ENCODE measurements around the gene MKI67.

DNA sequence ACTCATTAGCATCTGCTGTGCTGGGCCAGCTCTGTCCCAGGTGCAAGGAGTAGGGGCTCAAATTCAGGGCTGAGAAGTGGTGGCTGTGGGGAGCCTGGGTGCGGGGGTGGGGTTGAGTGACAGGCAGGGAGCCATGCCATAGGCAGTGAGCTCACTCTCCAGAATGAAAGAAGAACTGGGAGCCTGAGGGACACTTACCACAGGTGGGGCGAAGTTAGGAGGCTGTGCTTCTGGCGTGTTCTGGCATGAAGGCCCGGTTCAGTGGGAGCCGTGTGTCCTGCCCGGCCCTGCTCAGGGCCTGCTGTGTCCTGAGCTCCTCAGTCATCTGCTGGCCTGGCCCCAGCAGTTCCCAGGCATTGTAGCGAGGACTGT lies 62.5 kb downstream of the MKI67 start:
- TF ChIP-seq, protein P1, sequence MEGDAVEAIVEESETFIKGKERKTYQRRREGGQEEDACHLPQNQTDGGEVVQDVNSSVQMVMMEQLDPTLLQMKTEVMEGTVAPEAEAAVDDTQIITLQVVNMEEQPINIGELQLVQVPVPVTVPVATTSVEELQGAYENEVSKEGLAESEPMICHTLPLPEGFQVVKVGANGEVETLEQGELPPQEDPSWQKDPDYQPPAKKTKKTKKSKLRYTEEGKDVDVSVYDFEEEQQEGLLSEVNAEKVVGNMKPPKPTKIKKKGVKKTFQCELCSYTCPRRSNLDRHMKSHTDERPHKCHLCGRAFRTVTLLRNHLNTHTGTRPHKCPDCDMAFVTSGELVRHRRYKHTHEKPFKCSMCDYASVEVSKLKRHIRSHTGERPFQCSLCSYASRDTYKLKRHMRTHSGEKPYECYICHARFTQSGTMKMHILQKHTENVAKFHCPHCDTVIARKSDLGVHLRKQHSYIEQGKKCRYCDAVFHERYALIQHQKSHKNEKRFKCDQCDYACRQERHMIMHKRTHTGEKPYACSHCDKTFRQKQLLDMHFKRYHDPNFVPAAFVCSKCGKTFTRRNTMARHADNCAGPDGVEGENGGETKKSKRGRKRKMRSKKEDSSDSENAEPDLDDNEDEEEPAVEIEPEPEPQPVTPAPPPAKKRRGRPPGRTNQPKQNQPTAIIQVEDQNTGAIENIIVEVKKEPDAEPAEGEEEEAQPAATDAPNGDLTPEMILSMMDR (IDR thresholded peaks at IDR 0.05; ENCODE audit: low read depth, low read length, poor library complexity, severe bottlenecking) = no peak
- no peak for TF ChIP-seq EZH2phosphoT487 (IDR thresholded peaks at IDR 0.05; ENCODE audit: borderline replicate concordance, low read length)

Measured in DOHH2 (cell line).